Pancreas (tissue), 10 donors: ENCODE data around the gene RAB30. TPM values are rescaled to one million over a fixed set of nuclear protein-coding genes. Genes with fewer than 3 reads are reported as not detected.

Experiments used
- ATAC-seq, 4 donors: fragments of 200-7000 bp; cut with Tn5 transposase; one replicate each; pipeline versions ENCODE4 v1.8.0 to v1.9.1; 2020; ENCODE audit warnings: mild to moderate bottlenecking in 4 of 4, moderate library complexity in 4 of 4
- DNase-seq, 6 donors: peaks; one replicate each; pipeline ENCODE4 v3.0.0-alpha.2; 2020
- FAIRE-seq: peaks from 2 replicates; lab custom pipeline; 2012; peaks lifted over from hg19 to GRCh38; lab: Jason Lieb, UNC
- H3K27ac ChIP-seq, 4 donors: fragments of 200-600 bp; sonication (generic); 1 replicate in 3 of 4; 2 replicates in 1 of 4; pipeline versions ENCODE4 v1.5.0 to v1.8.0; 2020
- H3K27me3 ChIP-seq, 4 donors: fragments of 200-600 bp; one replicate each; pipeline ENCODE4 v1.8.0; 2021
- H3K36me3 ChIP-seq, 3 donors: fragments of 200-600 bp; sonication (generic) in 1 of 3; one replicate each; pipeline versions ENCODE4 v1.5.0 to v1.8.0; 2020 to 2021
- H3K4me1 ChIP-seq, 3 donors: fragments of 200-600 bp; one replicate each; pipeline ENCODE4 v1.8.0; 2021
- H3K4me3 ChIP-seq, 4 donors: fragments of 200-600 bp; sonication (generic) in 2 of 4; one replicate each; pipeline versions ENCODE4 v1.5.0 to v1.8.0; 2020 to 2021
- H3K9me3 ChIP-seq, 4 donors: fragments of 200-600 bp; one replicate each; pipeline ENCODE4 v1.8.0; 2021
- WGBS, 2 donors: extraction: QIAGEN DNeasy Blood & Tissue Kit; methylation state at CpG; one replicate each; pipeline ENCODE4 v1.1.7; 2013; 5-methylcytosine and 5-hydroxymethylcytosine counted together
- intact Hi-C, 3 donors: fragments of 100-400 bp; cut with DNase I; formaldehyde crosslinking; loops; one replicate each; pipeline versions ENCODE4 v1.11.1 to v1.14.2; 2022
- polyA plus RNA-seq, 2 donors: library from polyadenylated mRNA; stranded (reverse); fragments of 200-250 nt; gene quantifications; one replicate each; pipeline ENCODE4 v1.2.3, GENCODE V29; 2013
- total RNA-seq, 6 donors: library from RNA; stranded (reverse); fragmentation: NEBNext Ultra II Directional in 4 of 6; extraction: Animal tissue kit (Norgen Biotek cat#: 25700) in 4 of 6; gene quantifications; one replicate each; pipeline versions ENCODE4 v1.2.1 to v1.2.4, GENCODE V29; 2021 to 2023
- TF ChIP-seq, protein P1 (sequence below), 4 donors: fragments of 200-600 bp; sonication (generic) in 3 of 4; IDR thresholded peaks; one replicate each; pipeline versions ENCODE4 v1.5.0 to v1.8.0; 2021; ENCODE audit warnings: antibody characterized with exemption in 4 of 4
- donor health status: healthy with polysubstance abuse.
- donor health status: DM: no; HTN: no; CAD: no; lungs with moderate emphysema.
- donor health status: DM: no; HTN: no; CAD: no.
- donor health status: control.
- donor health status: control.
- donor health status: Bipolar disorder and iron deficiency.
- donor health status: DM: yes; HTN: yes; CAD: no.
- donor health status: DM: no; HTN: no; CAD: no.
- donor health status: DM: no; HTN: no; CAD: no.
- donor health status: DM: yes; HTN: yes; CAD: no.

RAB30 gene
- total and polyA plus RNA-seq, 8 donors: 1.0 to 6.7 (median 4.9) TPM

DNA sequence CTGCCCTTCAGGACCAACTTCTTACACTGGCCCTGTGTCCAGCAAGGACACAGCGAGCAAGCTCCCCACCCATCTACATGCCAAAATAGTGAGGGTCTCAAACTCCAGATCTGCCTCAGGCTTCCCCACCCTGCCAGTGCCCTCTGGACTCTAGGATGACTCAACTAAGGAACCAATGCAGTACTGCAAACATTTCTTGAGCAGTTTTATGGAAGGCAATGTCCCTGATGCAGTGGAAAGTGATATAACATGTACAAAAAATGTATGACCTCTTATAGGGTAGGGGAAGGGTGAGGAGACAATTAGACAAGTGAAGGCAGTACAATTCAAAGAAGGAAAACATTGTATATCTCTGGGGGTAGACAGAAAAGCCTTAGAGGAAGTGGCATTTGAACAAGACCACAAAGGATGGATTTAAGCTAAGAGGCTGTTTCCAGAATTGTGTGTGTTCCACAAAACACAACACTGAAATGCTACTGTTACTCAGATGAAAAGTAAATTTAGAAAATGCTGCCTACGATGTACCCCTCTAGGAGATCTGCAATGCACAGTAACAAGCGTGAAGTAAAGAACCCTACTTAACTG lies 47.3 kb downstream of the RAB30 start:
- Histone ChIP-seq H3K4me3 (no peak overlapping the region), H3K4me1 (no peaks in the 10 kb centered on the region), H3K9me3 (no peaks in the 10 kb centered on the region), H3K27me3 (no peaks in the 10 kb centered on the region), H3K36me3 (no peaks in the 10 kb centered on the region), H3K27ac (no peak overlapping the region)
- FAIRE-seq (no peak), DNase-seq (no peak), ATAC-seq (no peak)
- TF ChIP-seq, protein P1, sequence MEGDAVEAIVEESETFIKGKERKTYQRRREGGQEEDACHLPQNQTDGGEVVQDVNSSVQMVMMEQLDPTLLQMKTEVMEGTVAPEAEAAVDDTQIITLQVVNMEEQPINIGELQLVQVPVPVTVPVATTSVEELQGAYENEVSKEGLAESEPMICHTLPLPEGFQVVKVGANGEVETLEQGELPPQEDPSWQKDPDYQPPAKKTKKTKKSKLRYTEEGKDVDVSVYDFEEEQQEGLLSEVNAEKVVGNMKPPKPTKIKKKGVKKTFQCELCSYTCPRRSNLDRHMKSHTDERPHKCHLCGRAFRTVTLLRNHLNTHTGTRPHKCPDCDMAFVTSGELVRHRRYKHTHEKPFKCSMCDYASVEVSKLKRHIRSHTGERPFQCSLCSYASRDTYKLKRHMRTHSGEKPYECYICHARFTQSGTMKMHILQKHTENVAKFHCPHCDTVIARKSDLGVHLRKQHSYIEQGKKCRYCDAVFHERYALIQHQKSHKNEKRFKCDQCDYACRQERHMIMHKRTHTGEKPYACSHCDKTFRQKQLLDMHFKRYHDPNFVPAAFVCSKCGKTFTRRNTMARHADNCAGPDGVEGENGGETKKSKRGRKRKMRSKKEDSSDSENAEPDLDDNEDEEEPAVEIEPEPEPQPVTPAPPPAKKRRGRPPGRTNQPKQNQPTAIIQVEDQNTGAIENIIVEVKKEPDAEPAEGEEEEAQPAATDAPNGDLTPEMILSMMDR (IDR thresholded peaks at IDR 0.05): no peak
- intact Hi-C loops: no loop called here
- 91 to 95% methylated on average over 3 of the region's 3 CpGs for WGBS, 2 donors

DNA sequence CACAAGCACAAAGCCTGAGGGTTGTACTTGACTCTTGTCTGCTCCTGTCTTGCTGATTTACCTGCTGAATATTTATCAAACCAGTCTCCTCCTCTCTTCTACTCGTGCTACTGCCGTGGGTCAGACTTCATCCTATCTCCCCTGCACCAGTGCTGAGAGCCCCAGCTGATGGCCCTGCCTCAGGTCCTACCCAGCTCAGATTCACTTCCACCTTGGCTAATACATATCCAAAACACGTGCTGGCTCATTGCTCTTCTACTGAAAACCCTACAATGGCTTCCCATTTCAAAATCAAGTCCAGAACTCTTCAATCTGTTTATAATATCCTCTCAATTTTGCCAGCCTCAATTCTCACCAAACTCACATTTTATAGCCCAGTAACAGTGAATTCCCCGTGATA lies 48.3 kb downstream of the RAB30 start:
- TF ChIP-seq, protein P1 (IDR thresholded peaks at IDR 0.05): no peak
- Histone ChIP-seq H3K4me3 (no peak overlapping the region), H3K36me3 (no peaks in the 10 kb centered on the region), H3K27me3 (no peaks in the 10 kb centered on the region), H3K27ac (no peak overlapping the region), H3K9me3 (no peaks in the 10 kb centered on the region), H3K4me1 (no peaks in the 10 kb centered on the region)
- WGBS, 2 donors: 59 to 85% methylated on average over 4 of the region's 4 CpGs
- intact Hi-C loops: no loop called here
- FAIRE-seq (no peak), DNase-seq (no peak), ATAC-seq (no peak)

GRCh38 chr11:83021780-83022125 lies 49.9 kb downstream of the RAB30 start:
- FAIRE-seq: no peak
- Histone ChIP-seq H3K4me1 (no peaks in the 10 kb centered on the region), H3K4me3 (no peak overlapping the region), H3K27ac (no peak overlapping the region), H3K9me3 (no peaks in the 10 kb centered on the region), H3K36me3 (no peaks in the 10 kb centered on the region), H3K27me3 (no peaks in the 10 kb centered on the region)
- ATAC-seq: no peak
- TF ChIP-seq, protein P1 (IDR thresholded peaks at IDR 0.05): no peak
- WGBS, 2 donors: 93 to 100% methylated on average over 2 of the region's 2 CpGs
- DNase-seq: no peak
- intact Hi-C loops: no loop called here

GRCh38 chr11:83020942-83021779 lies 50.5 kb downstream of the RAB30 start:
- Histone ChIP-seq H3K27me3 (no peaks in the 10 kb centered on the region), H3K4me3 (no peak overlapping the region), H3K36me3 (no peaks in the 10 kb centered on the region), H3K4me1 (no peaks in the 10 kb centered on the region), H3K27ac (no peak overlapping the region), H3K9me3 (no peaks in the 10 kb centered on the region)
- ATAC-seq: no peak
- DNase-seq: peak in 1 of 6 donors; percentile 30
- TF ChIP-seq, protein P1 (IDR thresholded peaks at IDR 0.05): no peak
- intact Hi-C loops: no loop called here
- 96 to 97% methylated on average over 17 of the region's 17 CpGs for WGBS, 2 donors
- FAIRE-seq: no peak
